ENCODE measurements around the gene MYH11.

The MYH11 gene

DNA sequence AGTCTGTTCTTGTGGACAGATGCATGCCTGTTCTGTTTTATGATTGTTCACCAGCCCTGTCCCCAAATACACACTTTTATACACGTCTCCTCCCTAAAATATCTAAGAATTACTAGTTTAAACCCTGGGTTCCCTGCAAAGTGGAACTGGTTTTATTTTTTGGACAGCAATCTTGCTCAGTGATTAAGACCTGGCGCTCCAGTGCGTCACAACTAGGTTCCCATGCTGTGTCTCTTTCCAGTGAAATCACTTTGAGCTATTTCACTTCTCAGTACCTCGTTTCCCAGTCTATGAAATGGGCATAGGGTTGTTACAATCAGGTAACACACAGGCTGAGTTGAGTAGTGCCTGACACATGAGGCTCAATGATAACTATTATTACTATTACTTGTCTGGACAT lies 30.5 kb upstream of the MYH11 start:
- DNase-seq (ENCODE audit: low spot score): no peak
- TF ChIP-seq, protein P1, sequence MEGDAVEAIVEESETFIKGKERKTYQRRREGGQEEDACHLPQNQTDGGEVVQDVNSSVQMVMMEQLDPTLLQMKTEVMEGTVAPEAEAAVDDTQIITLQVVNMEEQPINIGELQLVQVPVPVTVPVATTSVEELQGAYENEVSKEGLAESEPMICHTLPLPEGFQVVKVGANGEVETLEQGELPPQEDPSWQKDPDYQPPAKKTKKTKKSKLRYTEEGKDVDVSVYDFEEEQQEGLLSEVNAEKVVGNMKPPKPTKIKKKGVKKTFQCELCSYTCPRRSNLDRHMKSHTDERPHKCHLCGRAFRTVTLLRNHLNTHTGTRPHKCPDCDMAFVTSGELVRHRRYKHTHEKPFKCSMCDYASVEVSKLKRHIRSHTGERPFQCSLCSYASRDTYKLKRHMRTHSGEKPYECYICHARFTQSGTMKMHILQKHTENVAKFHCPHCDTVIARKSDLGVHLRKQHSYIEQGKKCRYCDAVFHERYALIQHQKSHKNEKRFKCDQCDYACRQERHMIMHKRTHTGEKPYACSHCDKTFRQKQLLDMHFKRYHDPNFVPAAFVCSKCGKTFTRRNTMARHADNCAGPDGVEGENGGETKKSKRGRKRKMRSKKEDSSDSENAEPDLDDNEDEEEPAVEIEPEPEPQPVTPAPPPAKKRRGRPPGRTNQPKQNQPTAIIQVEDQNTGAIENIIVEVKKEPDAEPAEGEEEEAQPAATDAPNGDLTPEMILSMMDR (IDR thresholded peaks at IDR 0.05; ENCODE audit: extremely low read depth, insufficient read depth, missing control alignments): no peak
- in situ Hi-C loops (cut with MboI; ENCODE audit: low pct_unique_long_range_greater_than_20kb, low sequenced_read_pairs, unreplicated experiment): loop anchor here (25.0 kb wide), 1 partner anchor 125 kb away; no protein-coding TSS in a partner anchor

- in situ Hi-C loops (cut with MboI; ENCODE audit: low pct_unique_long_range_greater_than_20kb, low sequenced_read_pairs, unreplicated experiment): loop anchor here (25.0 kb wide), 1 partner anchor 126 kb away; no protein-coding TSS in a partner anchor
Measured at GRCh38 chr16:15886078-15886477, 29.2 kb upstream of the MYH11 start.

DNA sequence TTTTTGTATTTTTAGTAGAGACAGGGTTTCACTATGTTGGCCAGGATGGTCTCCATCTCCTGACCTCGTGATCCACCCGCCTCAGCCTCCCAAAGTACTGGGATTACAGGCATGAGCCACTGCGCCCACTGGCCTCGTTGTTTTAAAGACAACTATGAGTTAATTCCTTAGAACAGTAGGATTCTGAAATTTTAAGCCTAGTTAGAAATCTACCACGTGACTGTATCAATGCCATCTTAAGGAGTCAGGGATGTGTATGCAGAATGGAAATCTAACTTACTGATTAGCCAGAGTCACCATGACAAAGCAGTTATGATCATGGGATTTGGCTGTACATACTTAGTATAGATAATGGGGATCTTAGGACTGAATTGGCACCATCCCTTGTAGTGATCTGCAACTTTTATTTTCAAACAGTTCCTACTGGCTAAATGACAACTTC lies 28.8 kb upstream of the MYH11 start:
- in situ Hi-C loops (cut with MboI; ENCODE audit: low pct_unique_long_range_greater_than_20kb, low sequenced_read_pairs, unreplicated experiment): loop anchor here (25.0 kb wide), 1 partner anchor 127 kb away; no protein-coding TSS in a partner anchor
- no peak for DNase-seq (ENCODE audit: low spot score)
- TF ChIP-seq, protein P1 (IDR thresholded peaks at IDR 0.05; ENCODE audit: extremely low read depth, insufficient read depth, missing control alignments): no peak

More at GRCh38 chr16:15886078-15886477, 29.2 kb upstream of the MYH11 start:
- TF ChIP-seq, protein P1 (IDR thresholded peaks at IDR 0.05; ENCODE audit: extremely low read depth, insufficient read depth, missing control alignments): no peak
- no peak for DNase-seq (ENCODE audit: low spot score)

DNA sequence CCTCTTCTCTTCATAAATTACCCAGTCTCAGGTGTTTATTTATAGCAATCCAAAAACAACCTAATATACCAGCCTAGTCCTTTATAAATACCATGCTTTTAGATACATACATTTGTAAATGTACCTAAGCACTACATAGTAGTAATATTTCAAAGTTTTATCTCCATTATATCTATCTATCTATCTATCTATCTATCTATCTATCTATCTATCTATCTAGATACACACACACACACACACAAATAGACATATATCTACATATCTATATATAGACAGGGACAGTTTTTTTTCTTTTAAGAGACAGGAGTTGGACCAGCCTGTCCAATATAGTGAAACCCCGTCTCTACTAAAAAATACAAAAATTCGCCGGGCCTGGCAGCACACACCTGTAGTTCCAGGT lies 25.7 kb upstream of the MYH11 start:
- in situ Hi-C loops (cut with MboI; ENCODE audit: low pct_unique_long_range_greater_than_20kb, low sequenced_read_pairs, unreplicated experiment): loop anchor here (25.0 kb wide), 1 partner anchor 130 kb away; no protein-coding TSS in a partner anchor
- DNase-seq (ENCODE audit: low spot score): no peak
- TF ChIP-seq, protein P1 (IDR thresholded peaks at IDR 0.05; ENCODE audit: extremely low read depth, insufficient read depth, missing control alignments): no peak

DNA sequence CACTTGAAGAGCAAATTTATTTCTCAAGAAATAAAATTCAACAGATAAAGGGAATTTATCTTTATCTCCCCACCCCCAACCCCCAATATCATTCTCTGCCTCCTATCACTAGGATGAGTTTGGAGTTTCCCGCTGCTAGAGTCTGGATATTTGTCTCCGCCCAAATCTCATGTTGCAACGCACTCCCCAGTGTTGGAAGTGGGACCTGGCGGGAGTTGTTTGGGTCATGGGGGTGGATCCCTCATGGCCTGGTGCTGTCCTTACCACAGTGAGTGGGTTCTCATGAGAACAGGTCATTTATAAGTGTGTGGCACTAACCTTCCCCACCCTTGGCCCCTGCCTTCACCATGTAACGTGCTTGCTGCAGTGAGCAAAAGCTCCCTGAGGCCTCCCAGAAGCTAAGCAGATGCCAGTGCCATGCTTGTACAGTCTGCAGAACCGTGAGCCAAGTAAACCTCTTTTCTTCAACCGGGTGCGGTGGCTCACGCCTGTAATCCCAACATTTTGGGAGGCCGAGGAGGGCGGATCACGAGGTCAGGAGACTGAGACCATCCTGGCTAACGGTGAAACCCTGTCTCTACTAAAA lies 25.1 kb upstream of the MYH11 start:
- DNase-seq (ENCODE audit: low spot score): no peak
- in situ Hi-C loops (cut with MboI; ENCODE audit: low pct_unique_long_range_greater_than_20kb, low sequenced_read_pairs, unreplicated experiment): loop anchor here (25.0 kb wide), 1 partner anchor 130 kb away; no protein-coding TSS in a partner anchor
- TF ChIP-seq, protein P1 (IDR thresholded peaks at IDR 0.05; ENCODE audit: extremely low read depth, insufficient read depth, missing control alignments): no peak

- TF ChIP-seq, protein P1 (IDR thresholded peaks at IDR 0.05; ENCODE audit: extremely low read depth, insufficient read depth, missing control alignments): no peak
- in situ Hi-C loops (cut with MboI; ENCODE audit: low pct_unique_long_range_greater_than_20kb, low sequenced_read_pairs, unreplicated experiment): loop anchor here (25.0 kb wide), 1 partner anchor 132 kb away; no protein-coding TSS in a partner anchor
- DNase-seq (ENCODE audit: low spot score): no peak
Measured at GRCh38 chr16:15880434-15881308, 23.8 kb upstream of the MYH11 start.
